Heart left ventricle (tissue), 16 donors: Measurements from ENCODE around the gene DNAI1. TPM values are rescaled to one million over a fixed set of nuclear protein-coding genes. Genes with fewer than 3 reads are reported as not detected.

Source experiments
- ATAC-seq, 4 donors: fragments of 200-7000 bp; cut with Tn5 transposase; one replicate each; pipeline ENCODE4 v1.9.1; 2020 to 2022; ENCODE audit warnings: moderate library complexity in 4 of 4, mild to moderate bottlenecking in 3 of 4, moderate number of reproducible peaks in 1 of 4
- DNase-seq, 5 donors: peaks; one replicate each; pipeline ENCODE4 v3.0.0-alpha.2; 2020
- H3K27ac ChIP-seq, 12 donors: fragments of 200-600 bp; sonication (generic) in 4 of 12; one replicate each; pipeline versions ENCODE4 v1.5.0 to v1.8.0; 2016 to 2022; ENCODE audit warnings: mild to moderate bottlenecking in 2 of 12
- H3K27me3 ChIP-seq, 9 donors: fragments of 200-600 bp; sonication (generic) in 2 of 9; one replicate each; pipeline versions ENCODE4 v1.5.1 to v1.8.0; 2016 to 2022; ENCODE audit warnings: mild to moderate bottlenecking in 3 of 9
- H3K36me3 ChIP-seq, 9 donors: fragments of 200-600 bp; sonication (generic) in 2 of 9; one replicate each; pipeline versions ENCODE4 v1.5.0 to v1.8.0; 2018 to 2022; ENCODE audit warnings: mild to moderate bottlenecking in 2 of 9
- H3K4me1 ChIP-seq, 12 donors: fragments of 200-600 bp; sonication (generic) in 4 of 12; one replicate each; pipeline versions ENCODE4 v1.5.0 to v1.8.0; 2016 to 2022; ENCODE audit warnings: mild to moderate bottlenecking in 3 of 12
- H3K4me3 ChIP-seq, 12 donors: fragments of 200-600 bp; sonication (generic) in 4 of 12; one replicate each; pipeline versions ENCODE4 v1.5.0 to v1.8.0; 2017 to 2022; ENCODE audit warnings: mild to moderate bottlenecking in 9 of 12, moderate library complexity in 4 of 12
- H3K9me3 ChIP-seq, 12 donors: fragments of 200-600 bp; sonication (generic) in 4 of 12; one replicate each; pipeline versions ENCODE4 v1.5.0 to v1.8.0; 2016 to 2022; ENCODE audit warnings: mild to moderate bottlenecking in 1 of 12
- CTCF ChIP-seq, 12 donors: fragments of 200-600 bp; sonication (generic) in 4 of 12; IDR thresholded peaks; one replicate each; pipeline versions ENCODE4 v1.5.0 to v1.8.0; 2018 to 2022; ENCODE audit warnings: antibody characterized with exemption in 12 of 12, mild to moderate bottlenecking in 5 of 12
- POLR2A ChIP-seq, 2 donors: fragments of 450-650 bp; IDR thresholded peaks; one replicate each; pipeline ENCODE4 v1.6.1; 2017; ENCODE audit warnings: antibody characterized with exemption in 2 of 2, mild to moderate bottlenecking in 2 of 2, moderate library complexity in 2 of 2
- WGBS, 4 donors: extraction: QIAGEN DNeasy Blood & Tissue Kit in 2 of 4; methylation state at CpG; one replicate each; pipeline versions ENCODE4 v1.1.5 to v1.1.7; 2013 to 2018; 5-methylcytosine and 5-hydroxymethylcytosine counted together
- intact Hi-C, 10 donors: fragments of 100-400 bp; cut with DNase I; formaldehyde crosslinking; loops; one replicate each; pipeline versions ENCODE4 v1.11.1 to v1.14.2; 2022
- polyA plus RNA-seq, 2 donors: library from polyadenylated mRNA; stranded (reverse); fragments of 200-250 nt; gene quantifications; one replicate each; pipeline ENCODE4 v1.2.3, GENCODE V29; 2013
- total RNA-seq, 9 donors: library from RNA; depleted of rRNA in 2 of 9; stranded (reverse); fragments of >200 nt in 2 of 9; fragmentation: NEBNext Ultra II Directional in 3 of 9; extraction: Animal tissue kit (Norgen Biotek cat#: 25700) in 3 of 9; gene quantifications; one replicate each; pipeline versions ENCODE4 v1.1.0 to v1.2.4, GENCODE V29; 2016 to 2023
- donor health status: ischemic (EF 13 %, LVEDD 7.1; RV severe dilation, severe dysfunction).
- donor health status: healthy with polysubstance abuse.
- donor health status: DM: no; HTN: yes; CAD: no.
- donor health status: DM: no; HTN: no; CAD: no.
- donor health status: ischemic (EF 25% LVEDD 6.9; RV normal size, moderate dysfunction).
- donor health status: ischemic (EF 25% LVEDD 5.7; RV mildly dilated, moderate dysfunction).
- donor health status: healthy.
- donor health status: DM: yes; HTN: yes; CAD: no.
- donor health status: ischemic (EF 35%, LVEDD 5.7; RV mildly dilated, moderate dysfunction).
- donor health status: nonischemic (EF 11% LVEDD 7.7; RV severe dilation, severe dysfunction).
- donor health status: DM: yes; HTN: yes; CAD: no.
- donor health status: PGD.
- donor health status: ischemic (EF 29% LVEDD 5.4; RV normal size, mild dysfunction).
- donor health status: nonischemic (EF 23%, LVEDD 6.1; RV moderate dilation, normal function).

DNAI1 gene
- total and polyA plus RNA-seq, 11 donors, result 0.36 to 0.86 (median 0.43) TPM; not detected in 8

- no peaks in the 10 kb centered on the region for H3K9me3 ChIP-seq
- peaks cover 0 to 11% (median under 1%) of the 10 kb centered on the region in 12 donors for H3K4me1 ChIP-seq
- 69 to 87% (median 80%) methylated on average over 2 of the region's 2 CpGs for WGBS, 4 donors
- H3K36me3 ChIP-seq, result no peaks in the 10 kb centered on the region
- no peak for ATAC-seq
- DNase-seq, result no peak
- intact Hi-C loops, result loop anchor here in 1 of 10 donors (5.0 kb wide), 1 partner anchor 33 kb away; no protein-coding TSS in a partner anchor
- H3K27ac ChIP-seq, result no peak overlapping the region
- TF ChIP-seq CTCF (IDR thresholded peaks at IDR 0.05) (no peak), POLR2A (IDR thresholded peaks at IDR 0.05) (no peak)
- no peak overlapping the region for H3K4me3 ChIP-seq
- H3K27me3 ChIP-seq, result peaks cover 0 to 3% (median 0%) of the 10 kb centered on the region in 9 donors
Observed at GRCh38 chr9:34463901-34464232, 5.3 kb downstream of the DNAI1 start.

- no peak for DNase-seq
- Histone ChIP-seq H3K27ac (no peak overlapping the region), H3K27me3 (peaks cover 0 to 3% (median 0%) of the 10 kb centered on the region in 9 donors), H3K4me1 (peaks cover 0 to 8% (median 0%) of the 10 kb centered on the region in 12 donors), H3K4me3 (no peak overlapping the region), H3K36me3 (no peaks in the 10 kb centered on the region), H3K9me3 (no peaks in the 10 kb centered on the region)
- no peak for ATAC-seq
- no peak for TF ChIP-seq CTCF (IDR thresholded peaks at IDR 0.05)
- TF ChIP-seq POLR2A (IDR thresholded peaks at IDR 0.05), result no peak
- WGBS, 4 donors, result 79 to 88% (median 84%) methylated on average over 2 of the region's 2 CpGs
- intact Hi-C loops, result loop anchor here in 1 of 10 donors (5.0 kb wide), 1 partner anchor 33 kb away; no protein-coding TSS in a partner anchor
Observed at GRCh38 chr9:34464571-34464970, 6.0 kb downstream of the DNAI1 start.

- intact Hi-C loops, result no loop called here
- DNase-seq, result no peak
- WGBS, 4 donors, result 28 to 70% (median 42%) methylated on average over 1 of the region's 1 CpG
- H3K27me3 ChIP-seq, result peaks cover 0 to 3% (median 0%) of the 10 kb centered on the region in 9 donors
- H3K4me1 ChIP-seq, result peaks cover 0 to 17% (median 0%) of the 10 kb centered on the region in 12 donors
- ATAC-seq, result no peak
- no peaks in the 10 kb centered on the region for H3K9me3 ChIP-seq
- no peak overlapping the region for H3K27ac ChIP-seq
- TF ChIP-seq CTCF (IDR thresholded peaks at IDR 0.05) (no peak), POLR2A (IDR thresholded peaks at IDR 0.05) (no peak)
- no peak overlapping the region for H3K4me3 ChIP-seq
- no peaks in the 10 kb centered on the region for H3K36me3 ChIP-seq
Observed at GRCh38 chr9:34465468-34465867, 6.9 kb downstream of the DNAI1 start.

GRCh38 chr9:34475097-34475496 lies 16.5 kb downstream of the DNAI1 start:
- WGBS, 4 donors, result 36 to 60% (median 45%) methylated on average over 3 of the region's 3 CpGs
- intact Hi-C loops, result no loop called here
- DNase-seq (no peak), ATAC-seq (no peak)
- Histone ChIP-seq H3K4me3 (no peak overlapping the region), H3K36me3 (no peaks in the 10 kb centered on the region), H3K4me1 (peaks cover 0 to 4% (median 0%) of the 10 kb centered on the region in 12 donors), H3K27ac (no peak overlapping the region), H3K9me3 (no peaks in the 10 kb centered on the region), H3K27me3 (no peaks in the 10 kb centered on the region)
- TF ChIP-seq CTCF (IDR thresholded peaks at IDR 0.05) (no peak), POLR2A (IDR thresholded peaks at IDR 0.05) (no peak)
